ENCODE results near the gene PARP14. TPM values are rescaled to one million over a fixed set of nuclear protein-coding genes. Genes with fewer than 3 reads are reported as not detected.

PARP14 gene
- total RNA-seq, 1 donor from 2014 or later, result 131 TPM

DNA sequence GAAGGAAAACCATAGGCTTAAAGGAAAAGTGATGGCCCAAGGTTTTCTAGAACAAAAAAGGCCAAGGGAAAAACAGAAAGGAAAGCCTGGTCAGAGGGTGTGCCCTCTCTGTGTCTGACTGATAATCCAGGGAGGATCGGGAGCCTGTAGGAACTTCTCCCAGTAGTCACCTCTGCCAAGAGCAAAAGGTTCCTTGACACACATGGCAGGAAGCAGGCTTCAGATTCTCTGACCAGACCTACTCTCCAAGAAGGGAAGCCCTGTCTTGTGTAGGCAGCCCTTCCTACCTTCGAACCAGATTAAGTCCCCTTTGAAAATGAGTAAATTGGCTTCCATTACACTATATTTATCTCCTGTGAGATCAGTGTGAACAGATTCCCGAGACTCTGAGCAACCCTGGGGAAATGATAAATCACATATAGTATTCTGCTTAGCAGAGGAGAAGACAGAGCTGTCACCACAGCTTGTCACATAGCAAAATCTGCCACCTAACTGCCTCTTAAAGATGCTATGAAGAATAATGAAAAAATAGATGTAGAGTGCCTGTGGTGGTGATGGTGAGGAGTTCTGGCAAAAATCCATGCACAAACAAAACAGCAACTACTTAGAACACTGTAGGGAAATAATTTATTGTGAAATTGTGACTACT lies 38.8 kb downstream of the PARP14 start:
- H3K9me3 ChIP-seq, result no peaks in the 10 kb centered on the region
- no peaks in the 10 kb centered on the region for H3K4me1 ChIP-seq
- no peak overlapping the region for H3K27ac ChIP-seq
- ATAC-seq (no peak), DNase-seq (no peak)
- peaks cover 85% of the 10 kb centered on the region for H3K36me3 ChIP-seq
- TF ChIP-seq, protein P1, sequence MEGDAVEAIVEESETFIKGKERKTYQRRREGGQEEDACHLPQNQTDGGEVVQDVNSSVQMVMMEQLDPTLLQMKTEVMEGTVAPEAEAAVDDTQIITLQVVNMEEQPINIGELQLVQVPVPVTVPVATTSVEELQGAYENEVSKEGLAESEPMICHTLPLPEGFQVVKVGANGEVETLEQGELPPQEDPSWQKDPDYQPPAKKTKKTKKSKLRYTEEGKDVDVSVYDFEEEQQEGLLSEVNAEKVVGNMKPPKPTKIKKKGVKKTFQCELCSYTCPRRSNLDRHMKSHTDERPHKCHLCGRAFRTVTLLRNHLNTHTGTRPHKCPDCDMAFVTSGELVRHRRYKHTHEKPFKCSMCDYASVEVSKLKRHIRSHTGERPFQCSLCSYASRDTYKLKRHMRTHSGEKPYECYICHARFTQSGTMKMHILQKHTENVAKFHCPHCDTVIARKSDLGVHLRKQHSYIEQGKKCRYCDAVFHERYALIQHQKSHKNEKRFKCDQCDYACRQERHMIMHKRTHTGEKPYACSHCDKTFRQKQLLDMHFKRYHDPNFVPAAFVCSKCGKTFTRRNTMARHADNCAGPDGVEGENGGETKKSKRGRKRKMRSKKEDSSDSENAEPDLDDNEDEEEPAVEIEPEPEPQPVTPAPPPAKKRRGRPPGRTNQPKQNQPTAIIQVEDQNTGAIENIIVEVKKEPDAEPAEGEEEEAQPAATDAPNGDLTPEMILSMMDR (IDR thresholded peaks at IDR 0.05), result no peak
- H3K4me3 ChIP-seq, result no peak overlapping the region
- intact Hi-C loops (cut with DNase I), result no loop called here
- H3K27me3 ChIP-seq, result no peaks in the 10 kb centered on the region

DNA sequence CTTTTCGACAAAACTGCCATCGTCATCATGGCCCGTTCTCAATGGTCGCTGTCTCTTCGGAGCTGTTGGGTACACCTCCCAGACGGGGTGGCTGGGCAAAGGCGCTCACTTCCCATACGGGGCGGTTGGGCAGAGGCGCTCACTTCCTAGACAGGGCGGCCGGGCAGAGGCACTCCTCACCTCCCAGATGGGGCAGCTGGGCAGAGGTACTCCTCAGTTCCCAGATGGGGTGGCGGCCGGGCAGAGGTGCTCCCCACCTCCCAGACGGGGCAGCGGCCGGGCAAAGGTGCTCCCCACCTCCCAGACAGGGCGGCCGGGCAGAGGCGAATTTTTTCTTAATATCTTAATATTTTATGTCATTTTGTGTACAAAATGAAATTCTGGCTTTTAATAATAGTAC lies 44.5 kb downstream of the PARP14 start:
- TF ChIP-seq, protein P1 (IDR thresholded peaks at IDR 0.05), result no peak
- no peak overlapping the region for H3K4me3 ChIP-seq
- H3K27me3 ChIP-seq, result no peaks in the 10 kb centered on the region
- H3K9me3 ChIP-seq, result no peaks in the 10 kb centered on the region
- ATAC-seq (no peak), DNase-seq (no peak)
- no peaks in the 10 kb centered on the region for H3K4me1 ChIP-seq
- peaks cover 51% of the 10 kb centered on the region for H3K36me3 ChIP-seq
- intact Hi-C loops (cut with DNase I), result no loop called here
- no peak overlapping the region for H3K27ac ChIP-seq

DNA sequence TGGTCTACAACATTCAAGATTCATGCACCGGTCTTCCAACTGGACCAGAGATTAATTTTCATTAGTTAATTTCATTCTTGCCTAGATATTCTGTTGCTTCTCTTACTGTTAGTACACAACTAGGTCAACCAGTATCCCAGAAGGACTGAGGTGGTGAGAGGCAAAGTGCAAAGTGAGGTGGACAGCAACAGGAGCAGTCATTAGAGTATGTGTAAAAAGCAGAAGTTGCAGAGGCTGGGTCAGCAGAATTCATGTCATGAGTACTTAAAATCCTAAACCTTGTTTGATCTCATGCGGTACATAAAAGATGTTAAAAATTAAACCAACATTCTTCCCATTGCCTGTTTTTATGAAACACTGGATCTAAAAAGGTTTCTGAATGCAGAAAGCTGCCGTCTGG lies 46.7 kb downstream of the PARP14 start:
- Histone ChIP-seq H3K4me1 (no peaks in the 10 kb centered on the region), H3K27me3 (no peaks in the 10 kb centered on the region), H3K27ac (no peak overlapping the region), H3K9me3 (no peaks in the 10 kb centered on the region), H3K36me3 (peaks cover 35% of the 10 kb centered on the region), H3K4me3 (no peak overlapping the region)
- ATAC-seq (peak; percentile 44), DNase-seq (no peak)
- TF ChIP-seq, protein P1 (IDR thresholded peaks at IDR 0.05), result no peak
- intact Hi-C loops (cut with DNase I), result no loop called here

DNA sequence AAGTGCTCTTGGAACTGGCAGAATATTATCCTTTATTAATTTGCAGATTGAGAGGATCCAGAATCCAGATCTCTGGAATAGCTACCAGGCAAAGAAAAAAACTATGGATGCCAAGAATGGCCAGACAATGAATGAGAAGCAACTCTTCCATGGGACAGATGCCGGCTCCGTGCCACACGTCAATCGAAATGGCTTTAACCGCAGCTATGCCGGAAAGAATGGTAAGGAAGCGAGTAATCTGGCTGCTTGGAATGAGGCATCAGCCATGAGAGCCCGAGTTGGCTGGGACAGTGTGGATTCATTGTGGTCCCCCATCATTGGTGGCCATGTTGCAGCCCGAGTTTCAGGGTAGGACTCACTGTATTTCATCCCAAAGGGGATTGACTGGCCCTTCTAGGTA lies 47.1 kb downstream of the PARP14 start:
- no peak overlapping the region for H3K27ac ChIP-seq
- TF ChIP-seq, protein P1 (IDR thresholded peaks at IDR 0.05), result no peak
- H3K9me3 ChIP-seq, result no peaks in the 10 kb centered on the region
- ATAC-seq (no peak), DNase-seq (no peak)
- intact Hi-C loops (cut with DNase I), result no loop called here
- H3K27me3 ChIP-seq, result no peaks in the 10 kb centered on the region
- H3K4me1 ChIP-seq, result no peaks in the 10 kb centered on the region
- H3K4me3 ChIP-seq, result no peak overlapping the region
- peaks cover 31% of the 10 kb centered on the region for H3K36me3 ChIP-seq

DNA sequence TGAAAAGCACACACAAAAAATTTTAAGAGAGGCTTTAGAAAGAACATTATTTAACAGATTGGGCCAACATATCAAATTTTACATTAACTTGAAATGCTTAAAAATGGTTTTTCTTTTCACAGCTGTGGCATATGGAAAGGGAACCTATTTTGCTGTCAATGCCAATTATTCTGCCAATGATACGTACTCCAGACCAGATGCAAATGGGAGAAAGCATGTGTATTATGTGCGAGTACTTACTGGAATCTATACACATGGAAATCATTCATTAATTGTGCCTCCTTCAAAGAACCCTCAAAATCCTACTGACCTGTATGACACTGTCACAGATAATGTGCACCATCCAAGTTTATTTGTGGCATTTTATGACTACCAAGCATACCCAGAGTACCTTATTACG lies 47.5 kb downstream of the PARP14 start:
- no peak overlapping the region for H3K27ac ChIP-seq
- H3K27me3 ChIP-seq, result no peaks in the 10 kb centered on the region
- ATAC-seq (no peak), DNase-seq (no peak)
- TF ChIP-seq, protein P1 (IDR thresholded peaks at IDR 0.05), result no peak
- H3K36me3 ChIP-seq, result peaks cover 30% of the 10 kb centered on the region
- no peaks in the 10 kb centered on the region for H3K9me3 ChIP-seq
- H3K4me3 ChIP-seq, result no peak overlapping the region
- H3K4me1 ChIP-seq, result no peaks in the 10 kb centered on the region
- intact Hi-C loops (cut with DNase I), result no loop called here

All from upper lobe of right lung (tissue), 1 donor.